Spleen (tissue), 7 donors: ENCODE measurements around the gene P2RX4.

Experiments used
- POLR2A ChIP-seq, 3 donors: fragments of 450-650 bp; IDR thresholded peaks; one replicate each; pipeline ENCODE4 v1.5.1; 2017; ENCODE audit warnings: antibody characterized with exemption in 3 of 3, mild to moderate bottlenecking in 1 of 3
- TF ChIP-seq, protein P1 (sequence below), 11 experiments: fragments of 200-600 bp in 7 of 11; fragments of 450-650 bp in 4 of 11; sonication (generic) in 4 of 11; IDR thresholded peaks in 8 of 11; conservative IDR thresholded peaks in 3 of 11; 1 replicate in 7 of 11; 2 replicates in 4 of 11; pipeline versions ENCODE4 v1.4.0 to v1.8.0; 2016 to 2021; ENCODE audit warnings: antibody characterized with exemption in 11 of 11, inconsistent platforms in 4 of 11, mild to moderate bottlenecking in 1 of 11
- donor health status: DM: no; HTN: no; CAD: no; lungs with moderate emphysema.
- donor health status: DM: no; HTN: no; CAD: no.
- donor health status: DM: no; HTN: no; CAD: no.

DNA sequence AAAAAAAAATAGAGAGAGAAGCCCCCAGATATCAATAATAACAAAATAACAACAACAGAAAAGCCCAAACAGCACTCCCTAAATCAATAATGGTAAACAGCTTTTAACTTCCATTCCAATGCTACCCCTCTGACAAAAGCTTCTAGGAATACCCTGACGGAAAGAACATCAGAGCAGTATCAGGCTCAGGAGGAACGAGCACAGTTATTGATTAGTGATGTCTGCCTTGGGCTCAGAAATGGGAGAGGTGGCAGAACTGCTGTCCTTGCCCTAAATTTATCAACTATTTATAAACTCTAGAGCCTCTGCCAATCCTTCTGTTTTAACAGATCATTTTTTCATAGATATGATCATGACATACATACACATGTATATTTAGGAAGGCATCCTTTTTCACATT is 41.9 kb downstream of the P2RX4 start:
- TF ChIP-seq, protein P1, sequence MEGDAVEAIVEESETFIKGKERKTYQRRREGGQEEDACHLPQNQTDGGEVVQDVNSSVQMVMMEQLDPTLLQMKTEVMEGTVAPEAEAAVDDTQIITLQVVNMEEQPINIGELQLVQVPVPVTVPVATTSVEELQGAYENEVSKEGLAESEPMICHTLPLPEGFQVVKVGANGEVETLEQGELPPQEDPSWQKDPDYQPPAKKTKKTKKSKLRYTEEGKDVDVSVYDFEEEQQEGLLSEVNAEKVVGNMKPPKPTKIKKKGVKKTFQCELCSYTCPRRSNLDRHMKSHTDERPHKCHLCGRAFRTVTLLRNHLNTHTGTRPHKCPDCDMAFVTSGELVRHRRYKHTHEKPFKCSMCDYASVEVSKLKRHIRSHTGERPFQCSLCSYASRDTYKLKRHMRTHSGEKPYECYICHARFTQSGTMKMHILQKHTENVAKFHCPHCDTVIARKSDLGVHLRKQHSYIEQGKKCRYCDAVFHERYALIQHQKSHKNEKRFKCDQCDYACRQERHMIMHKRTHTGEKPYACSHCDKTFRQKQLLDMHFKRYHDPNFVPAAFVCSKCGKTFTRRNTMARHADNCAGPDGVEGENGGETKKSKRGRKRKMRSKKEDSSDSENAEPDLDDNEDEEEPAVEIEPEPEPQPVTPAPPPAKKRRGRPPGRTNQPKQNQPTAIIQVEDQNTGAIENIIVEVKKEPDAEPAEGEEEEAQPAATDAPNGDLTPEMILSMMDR (IDR thresholded peaks at IDR 0.05 in 8 of 11, conservative IDR thresholded peaks at IDR 0.05 in 3 of 11), result no peak
- no peak for TF ChIP-seq POLR2A (IDR thresholded peaks at IDR 0.05)
